Neural cell (in vitro differentiated cells): ENCODE measurements around the gene PXDN.

Experiments
- EP300 ChIP-seq: fragments of 450-650 bp; conservative IDR thresholded peaks from 2 replicates; pipeline ENCODE4 v1.6.1; 2014; ENCODE audit warnings: antibody characterized with exemption, mild to moderate bottlenecking, moderate library complexity; ENCODE audit not compliant: poor library complexity, severe bottlenecking
- EZH2 ChIP-seq: fragments of 200-600, 300-800 bp; shearing (Covaris generic), sonication (generic); IDR thresholded peaks from 2 replicates; pipeline ENCODE4 v1.6.1; 2014; ENCODE audit warnings: antibody characterized with exemption, low read length, borderline replicate concordance, mild to moderate bottlenecking; ENCODE audit not compliant: insufficient read depth, poor library complexity, severe bottlenecking
- MXI1 ChIP-seq: fragments of 450-650 bp; conservative IDR thresholded peaks from 2 replicates; pipeline ENCODE4 v1.6.1; 2014; ENCODE audit warnings: antibody characterized with exemption, mild to moderate bottlenecking; ENCODE audit not compliant: poor library complexity, severe bottlenecking
- POLR2AphosphoS5 ChIP-seq: IDR thresholded peaks from 2 replicates; pipeline ENCODE4 v1.6.1; 2012
- RAD21 ChIP-seq: fragments of 450-650 bp; conservative IDR thresholded peaks from 2 replicates; pipeline ENCODE4 v1.6.1; 2014; ENCODE audit warnings: antibody characterized with exemption, mild to moderate bottlenecking, moderate library complexity
- SMC3 ChIP-seq: fragments of 450-650 bp; conservative IDR thresholded peaks from 2 replicates; pipeline ENCODE4 v1.6.1; 2014; ENCODE audit warnings: antibody characterized with exemption, mild to moderate bottlenecking, moderate library complexity; ENCODE audit not compliant: poor library complexity
- TAF1 ChIP-seq: IDR thresholded peaks from 2 replicates; pipeline ENCODE4 v1.6.1; 2012; ENCODE audit warnings: low read depth
- TF ChIP-seq, protein P1 (sequence below): fragments of 450-650 bp; IDR thresholded peaks from 2 replicates; pipeline ENCODE4 v1.5.1; 2014; ENCODE audit warnings: antibody characterized with exemption, mild to moderate bottlenecking, moderate library complexity; ENCODE audit not compliant: poor library complexity, severe bottlenecking
- TF ChIP-seq, protein P2 (sequence below): IDR thresholded peaks from 2 replicates; pipeline ENCODE4 v1.6.1; 2012; ENCODE audit warnings: borderline replicate concordance

DNA sequence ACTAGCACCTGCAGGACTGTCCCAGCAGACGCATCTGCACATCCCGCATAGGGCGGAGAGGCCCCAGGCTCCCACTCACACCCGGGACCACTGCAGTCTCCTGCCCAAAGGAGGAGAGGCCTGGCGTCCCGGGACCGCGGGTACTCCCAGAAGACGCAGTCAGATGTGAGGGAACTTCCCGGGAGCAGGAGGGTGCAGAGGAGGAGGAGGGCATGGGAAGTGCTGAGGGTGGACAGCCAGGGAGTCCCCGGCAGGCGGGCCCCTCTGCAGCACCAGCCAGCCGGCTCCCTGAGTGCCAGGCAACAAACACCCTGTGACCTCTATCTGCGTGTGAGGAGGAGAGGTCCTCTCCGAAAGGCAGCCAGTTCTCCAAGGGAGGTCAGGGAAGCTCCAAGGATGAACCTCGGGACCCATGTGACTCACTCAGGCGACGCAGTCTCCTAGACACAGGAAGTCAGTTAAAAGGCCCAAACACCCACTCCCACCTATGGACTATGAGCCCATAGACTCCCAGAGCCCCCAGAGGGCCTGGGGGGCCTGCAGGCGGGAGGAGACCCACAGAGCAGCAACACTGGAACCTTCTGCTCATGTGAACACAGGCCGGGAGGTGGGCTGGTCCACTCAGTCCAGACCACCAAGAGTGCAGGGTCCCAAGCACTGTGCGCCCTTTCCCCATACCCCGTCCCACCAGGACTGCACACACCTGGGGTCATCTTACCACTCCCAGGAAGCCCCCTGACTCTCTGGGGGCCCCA is 4.2 kb downstream of the PXDN start:
- TF ChIP-seq SMC3 (no peak), RAD21 (no peak), POLR2AphosphoS5 (no peak), TAF1 (no peak), MXI1 (no peak), EP300 (no peak), EZH2 (no peak)
- TF ChIP-seq, protein P1, sequence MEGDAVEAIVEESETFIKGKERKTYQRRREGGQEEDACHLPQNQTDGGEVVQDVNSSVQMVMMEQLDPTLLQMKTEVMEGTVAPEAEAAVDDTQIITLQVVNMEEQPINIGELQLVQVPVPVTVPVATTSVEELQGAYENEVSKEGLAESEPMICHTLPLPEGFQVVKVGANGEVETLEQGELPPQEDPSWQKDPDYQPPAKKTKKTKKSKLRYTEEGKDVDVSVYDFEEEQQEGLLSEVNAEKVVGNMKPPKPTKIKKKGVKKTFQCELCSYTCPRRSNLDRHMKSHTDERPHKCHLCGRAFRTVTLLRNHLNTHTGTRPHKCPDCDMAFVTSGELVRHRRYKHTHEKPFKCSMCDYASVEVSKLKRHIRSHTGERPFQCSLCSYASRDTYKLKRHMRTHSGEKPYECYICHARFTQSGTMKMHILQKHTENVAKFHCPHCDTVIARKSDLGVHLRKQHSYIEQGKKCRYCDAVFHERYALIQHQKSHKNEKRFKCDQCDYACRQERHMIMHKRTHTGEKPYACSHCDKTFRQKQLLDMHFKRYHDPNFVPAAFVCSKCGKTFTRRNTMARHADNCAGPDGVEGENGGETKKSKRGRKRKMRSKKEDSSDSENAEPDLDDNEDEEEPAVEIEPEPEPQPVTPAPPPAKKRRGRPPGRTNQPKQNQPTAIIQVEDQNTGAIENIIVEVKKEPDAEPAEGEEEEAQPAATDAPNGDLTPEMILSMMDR = no peak
- TF ChIP-seq, protein P2, sequence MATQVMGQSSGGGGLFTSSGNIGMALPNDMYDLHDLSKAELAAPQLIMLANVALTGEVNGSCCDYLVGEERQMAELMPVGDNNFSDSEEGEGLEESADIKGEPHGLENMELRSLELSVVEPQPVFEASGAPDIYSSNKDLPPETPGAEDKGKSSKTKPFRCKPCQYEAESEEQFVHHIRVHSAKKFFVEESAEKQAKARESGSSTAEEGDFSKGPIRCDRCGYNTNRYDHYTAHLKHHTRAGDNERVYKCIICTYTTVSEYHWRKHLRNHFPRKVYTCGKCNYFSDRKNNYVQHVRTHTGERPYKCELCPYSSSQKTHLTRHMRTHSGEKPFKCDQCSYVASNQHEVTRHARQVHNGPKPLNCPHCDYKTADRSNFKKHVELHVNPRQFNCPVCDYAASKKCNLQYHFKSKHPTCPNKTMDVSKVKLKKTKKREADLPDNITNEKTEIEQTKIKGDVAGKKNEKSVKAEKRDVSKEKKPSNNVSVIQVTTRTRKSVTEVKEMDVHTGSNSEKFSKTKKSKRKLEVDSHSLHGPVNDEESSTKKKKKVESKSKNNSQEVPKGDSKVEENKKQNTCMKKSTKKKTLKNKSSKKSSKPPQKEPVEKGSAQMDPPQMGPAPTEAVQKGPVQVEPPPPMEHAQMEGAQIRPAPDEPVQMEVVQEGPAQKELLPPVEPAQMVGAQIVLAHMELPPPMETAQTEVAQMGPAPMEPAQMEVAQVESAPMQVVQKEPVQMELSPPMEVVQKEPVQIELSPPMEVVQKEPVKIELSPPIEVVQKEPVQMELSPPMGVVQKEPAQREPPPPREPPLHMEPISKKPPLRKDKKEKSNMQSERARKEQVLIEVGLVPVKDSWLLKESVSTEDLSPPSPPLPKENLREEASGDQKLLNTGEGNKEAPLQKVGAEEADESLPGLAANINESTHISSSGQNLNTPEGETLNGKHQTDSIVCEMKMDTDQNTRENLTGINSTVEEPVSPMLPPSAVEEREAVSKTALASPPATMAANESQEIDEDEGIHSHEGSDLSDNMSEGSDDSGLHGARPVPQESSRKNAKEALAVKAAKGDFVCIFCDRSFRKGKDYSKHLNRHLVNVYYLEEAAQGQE = no peak
